HepG2 (cell line): Measurements from ENCODE around the gene DOP1B. TPM values are rescaled to one million over a fixed set of nuclear protein-coding genes. Genes with fewer than 3 reads are reported as not detected.

ENCODE experiments used
- AGO1 ChIP-seq: fragments of 200-400 bp; formaldehyde crosslinking; IDR thresholded peaks from 2 replicates; pipeline ENCODE4 v1.6.1; 2017; ENCODE audit warnings: mild to moderate bottlenecking, low read depth, low read length, moderate library complexity; ENCODE audit not compliant: poor library complexity, severe bottlenecking
- AHR ChIP-seq: IDR thresholded peaks from 2 replicates; pipeline ENCODE4 v1.6.1; 2018; ENCODE audit warnings: missing genetic modification reagents, missing compliant biosample characterization
- GPBP1L1 ChIP-seq: sonication (generic); formaldehyde crosslinking; IDR thresholded peaks from 2 replicates; pipeline ENCODE4 v1.5.0; 2020; ENCODE audit warnings: mild to moderate bottlenecking, missing genetic modification reagents
- HNF1A ChIP-seq, 2 experiments: sonication (generic) in 1 of 2; formaldehyde crosslinking in 1 of 2; IDR thresholded peaks; 2 replicates each; pipeline versions ENCODE4 v1.4.0 to v1.6.1; 2016 to 2020; ENCODE audit warnings: borderline replicate concordance in 1 of 2, low read depth in 1 of 2, mild to moderate bottlenecking in 1 of 2, missing genetic modification reagents in 1 of 2
- NPAS2 ChIP-seq: sonication (generic); formaldehyde crosslinking; IDR thresholded peaks from 2 replicates; pipeline ENCODE4 v1.8.0; 2022; ENCODE audit warnings: mild to moderate bottlenecking, missing genetic modification reagents, borderline replicate concordance
- TBX3 ChIP-seq: fragments of 450-650 bp; IDR thresholded peaks from 2 replicates; pipeline ENCODE4 v1.6.1; 2017; ENCODE audit warnings: antibody characterized with exemption, mild to moderate bottlenecking, inconsistent platforms, borderline replicate concordance
- ZBTB2 ChIP-seq: sonication (generic); formaldehyde crosslinking; IDR thresholded peaks from 2 replicates; pipeline ENCODE4 v1.8.0; 2022; ENCODE audit warnings: low read depth, missing genetic modification reagents
- ZNF780A ChIP-seq: sonication (generic); formaldehyde crosslinking; IDR thresholded peaks from 2 replicates; pipeline ENCODE4 v1.8.0; 2022; ENCODE audit warnings: mild to moderate bottlenecking, missing genetic modification reagents, moderate library complexity
- polyA plus RNA-seq, 8 experiments: library from polyadenylated mRNA; depleted of rRNA in 3 of 8; stranded (reverse) in 7 of 8; unstranded in 1 of 8; fragments of >200 nt; fragmentation: Illumina TruSeq in 4 of 8; extraction: Trizol in 4 of 8; gene quantifications; 2 replicates each; pipeline versions ENCODE4 v1.2.1 to v1.2.3, GENCODE V29; 2011 to 2016; ENCODE audit warnings: low read depth in 4 of 8, missing spikeins in 1 of 8, mixed read lengths in 1 of 8; ENCODE audit not compliant: insufficient read depth in 1 of 8
- total RNA-seq, 5 experiments: library from RNA; depleted of rRNA; stranded (reverse); fragments of >200 nt; fragmentation: Illumina TruSeq; extraction: Trizol; gene quantifications; 2 replicates each; pipeline ENCODE4 v1.2.3, GENCODE V29; 2016; ENCODE audit warnings: low read depth in 1 of 5

The DOP1B gene
- total and polyA plus RNA-seq, 2 of the 13 experiments (the other 11 are each of a cell fraction or from before 2014, with no cell fraction given), result 2.8 to 3.2 TPM

- TF ChIP-seq GPBP1L1 (CRISPR knock-in tag), result no peak
- TF ChIP-seq AGO1, result no peak
- TF ChIP-seq HNF1A (IDR thresholded peaks at IDR 0.05; ENCODE audit: low read depth), result no peak
- no peak for TF ChIP-seq HNF1A (CRISPR knock-in tag; IDR thresholded peaks at IDR 0.05; ENCODE audit: borderline replicate concordance)
- TF ChIP-seq AHR (CRISPR knock-in tag), result no peak
- TF ChIP-seq ZBTB2 (CRISPR knock-in tag), result no peak
- no peak for TF ChIP-seq TBX3
- no peak for TF ChIP-seq ZNF780A (CRISPR knock-in tag)
- no peak for TF ChIP-seq NPAS2 (CRISPR knock-in tag)
Observed at GRCh38 chr21:36186506-36187399, 30.1 kb downstream of the DOP1B start (continued).
